Right ventricle myocardium superior (tissue), 1 donor: ENCODE results near the gene IQSEC2. TPM values are rescaled to one million over a fixed set of nuclear protein-coding genes. Genes with fewer than 3 reads are reported as not detected.

Experiments used
- ATAC-seq: fragments of 200-7000 bp; cut with Tn5 transposase; one replicate; pipeline ENCODE4 v1.9.1; 2020; ENCODE audit warnings: mild to moderate bottlenecking; ENCODE audit not compliant: poor library complexity
- DNase-seq: peaks from one replicate; pipeline ENCODE4 v3.0.0-alpha.2; 2020
- intact Hi-C: fragments of 100-400 bp; cut with DNase I; formaldehyde crosslinking; loops from one replicate; pipeline ENCODE4 v1.11.2; 2022
- total RNA-seq: library from RNA; stranded (reverse); fragmentation: NEBNext Ultra II Directional; extraction: Animal tissue kit (Norgen Biotek cat#: 25700); gene quantifications from one replicate; pipeline ENCODE4 v1.2.1, GENCODE V29; 2021
- donor health status: DM: no; HTN: yes; CAD: no; lungs with severe emphysema.

IQSEC2 gene
- total RNA-seq, 1 donor from 2014 or later: 10.5 TPM

DNA sequence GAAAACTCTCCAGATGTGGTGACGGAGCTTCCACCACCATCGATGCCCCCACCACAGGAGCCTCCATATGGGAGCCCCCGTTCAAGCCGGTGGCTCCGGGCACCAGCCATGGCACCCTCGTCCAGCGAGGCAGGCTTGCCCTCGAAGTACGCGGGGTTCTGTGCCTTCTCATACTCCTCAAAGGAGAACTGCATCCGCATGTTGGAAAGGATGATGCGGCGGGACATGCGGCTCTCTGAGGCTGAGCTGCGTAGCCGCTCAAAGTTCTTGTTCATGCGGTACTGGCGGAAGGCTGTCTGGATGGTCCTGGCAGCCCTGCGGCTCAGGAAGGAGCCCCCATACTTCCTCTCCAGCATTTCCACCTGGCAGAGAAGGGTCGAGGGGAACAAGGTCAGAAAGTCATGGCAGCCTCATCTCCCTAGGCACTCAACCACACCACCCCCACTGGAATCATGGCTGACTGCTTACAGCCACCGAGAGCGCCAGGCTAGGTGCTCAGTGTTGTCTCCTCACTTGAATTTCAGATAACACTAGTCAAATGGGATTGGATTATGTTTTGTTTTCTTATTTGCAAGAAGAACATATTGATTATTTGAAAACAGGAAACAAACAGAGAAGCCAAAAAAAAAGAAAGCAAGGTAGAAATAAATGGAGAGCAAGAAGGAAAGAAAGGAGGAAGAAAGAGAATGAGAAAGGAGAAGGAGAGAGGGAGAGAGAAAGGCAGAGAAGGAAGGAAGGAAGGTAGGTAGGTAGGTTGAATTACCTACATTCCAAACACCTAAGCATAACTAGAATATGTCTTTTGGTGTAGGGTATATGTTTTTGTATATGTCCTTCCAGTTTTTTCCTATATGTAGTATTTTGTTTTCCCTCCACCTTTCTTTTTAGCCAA lies 26.6 kb downstream of the IQSEC2 start:
- DNase-seq (no peak), ATAC-seq (no peak)
- intact Hi-C loops: no loop called here

DNA sequence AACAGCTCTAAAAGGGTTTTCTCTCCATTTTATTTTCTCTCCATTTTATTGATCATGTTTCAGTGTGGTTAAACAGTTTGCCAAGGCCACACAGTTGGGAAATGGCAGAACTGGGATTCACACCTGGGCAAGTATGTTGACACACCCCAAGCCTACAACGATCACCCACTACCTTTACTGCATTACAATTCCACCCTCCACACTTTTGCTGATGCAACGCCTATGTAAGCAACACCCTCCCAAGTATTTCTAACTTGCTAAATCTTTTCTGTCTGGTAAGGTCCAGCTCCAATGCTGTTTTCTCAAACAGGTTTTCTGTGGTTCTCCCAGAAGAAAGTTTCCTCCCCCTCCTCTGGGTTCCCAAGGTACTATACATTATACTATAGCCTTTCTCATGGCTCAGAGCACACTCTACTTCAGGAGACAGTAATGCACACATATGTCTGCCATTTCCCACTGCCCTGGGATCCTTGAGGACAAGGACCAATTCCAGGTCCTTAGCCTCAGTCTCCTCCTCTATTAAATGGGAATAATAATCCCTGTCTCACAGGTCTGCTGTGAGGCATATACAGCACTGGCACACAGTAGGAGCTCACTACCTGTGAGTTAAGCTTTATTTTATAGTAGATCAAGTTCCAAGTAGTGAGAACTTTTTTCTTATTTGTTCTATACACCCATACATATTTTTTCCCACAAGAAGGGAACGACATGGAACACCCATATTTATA lies 27.9 kb downstream of the IQSEC2 start:
- no peak for ATAC-seq
- intact Hi-C loops: no loop called here

DNA sequence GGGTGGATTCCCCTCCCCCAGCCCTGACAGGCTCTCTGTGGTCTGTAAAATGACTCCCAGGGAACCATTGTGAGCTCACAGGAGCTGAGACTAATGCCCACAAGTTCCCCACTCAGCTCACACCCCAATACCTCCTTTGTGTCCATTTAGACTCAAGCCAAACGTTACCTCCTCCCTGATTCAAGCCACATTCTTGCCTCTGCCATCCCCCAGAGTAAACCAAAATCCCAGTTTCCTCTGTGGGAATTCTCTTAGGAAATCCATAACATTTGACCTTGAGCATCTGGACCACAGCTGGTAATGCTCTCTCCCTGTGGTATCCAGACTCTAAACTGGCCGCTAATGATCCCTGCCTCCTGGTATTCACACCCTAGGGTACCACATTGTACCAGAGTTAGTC lies 30.1 kb downstream of the IQSEC2 start:
- ATAC-seq (no peak), DNase-seq (no peak)
- intact Hi-C loops: no loop called here

More for the DNA sequence above, 27.9 kb downstream of the IQSEC2 start:
- DNase-seq: no peak

DNA sequence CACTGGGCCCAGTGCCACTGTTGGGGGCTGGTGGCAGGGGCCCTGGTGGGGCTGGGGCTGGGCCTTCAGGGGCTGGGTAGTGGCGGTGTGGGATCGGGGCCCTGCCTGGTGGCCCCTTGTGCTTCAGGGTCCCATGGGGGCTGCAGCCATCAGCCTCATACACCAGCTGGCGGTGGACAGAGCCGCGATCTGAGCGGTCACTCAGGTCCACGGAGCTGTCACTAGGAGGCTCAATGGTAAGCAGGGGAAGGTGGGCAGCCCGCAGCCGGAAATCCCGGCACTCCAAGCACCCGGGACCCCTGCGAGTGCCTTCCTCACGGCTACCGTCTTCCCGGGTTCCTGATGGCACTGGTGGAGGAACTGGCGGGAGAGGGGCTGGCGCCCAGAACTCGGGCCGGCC lies 30.8 kb downstream of the IQSEC2 start:
- ATAC-seq: no peak
- intact Hi-C loops: no loop called here
- no peak for DNase-seq

DNA sequence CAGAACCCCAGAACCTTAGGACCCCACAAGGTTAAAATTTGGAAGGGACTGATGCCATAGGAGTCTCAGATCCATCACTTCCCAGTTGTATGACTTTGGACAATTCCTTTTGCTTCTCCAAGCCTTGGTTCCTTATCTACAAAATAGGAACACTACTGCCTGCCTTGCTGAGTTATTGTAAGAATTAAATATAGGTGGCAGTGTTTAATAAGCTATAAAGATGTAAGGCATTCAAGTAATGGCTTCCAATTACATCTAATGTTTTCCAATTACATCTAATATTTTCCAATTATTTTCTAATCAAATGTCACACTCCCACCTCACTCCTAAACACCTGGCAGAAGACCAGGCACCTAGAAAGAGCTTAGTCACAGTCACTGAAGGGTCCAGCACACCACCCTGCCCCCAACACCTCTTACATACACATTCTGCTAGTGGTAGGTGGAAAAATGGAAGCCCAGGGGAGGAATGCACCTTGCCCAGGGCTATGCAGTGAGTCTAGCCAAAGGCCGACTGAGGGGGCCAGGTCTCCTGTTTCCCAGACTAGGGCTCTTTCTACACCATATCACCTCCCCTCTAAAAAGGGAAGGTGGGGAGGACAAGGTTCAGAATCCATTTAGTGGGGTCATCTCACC lies 31.9 kb downstream of the IQSEC2 start:
- DNase-seq (no peak), ATAC-seq (no peak)
- intact Hi-C loops: no loop called here

DNA sequence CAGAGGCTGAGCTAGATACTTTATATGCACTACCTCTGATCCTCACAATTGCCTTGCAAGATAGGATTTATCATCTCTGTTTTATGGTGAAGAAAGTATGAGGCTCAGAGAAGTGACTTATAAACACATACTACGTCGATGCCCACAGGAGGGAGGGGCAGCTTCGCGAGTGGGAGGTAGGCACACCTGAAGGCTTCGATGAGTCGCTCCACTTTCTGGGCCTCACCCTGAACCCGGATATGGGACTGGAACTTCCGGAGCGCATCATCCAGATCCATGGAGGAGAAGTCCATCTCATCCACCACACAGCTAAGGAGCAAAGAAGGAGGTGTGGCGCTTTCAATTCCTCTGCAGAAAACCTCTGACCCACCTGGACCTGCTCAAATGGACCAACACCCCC lies 33.5 kb downstream of the IQSEC2 start:
- intact Hi-C loops: no loop called here
- ATAC-seq: no peak
- no peak for DNase-seq

DNA sequence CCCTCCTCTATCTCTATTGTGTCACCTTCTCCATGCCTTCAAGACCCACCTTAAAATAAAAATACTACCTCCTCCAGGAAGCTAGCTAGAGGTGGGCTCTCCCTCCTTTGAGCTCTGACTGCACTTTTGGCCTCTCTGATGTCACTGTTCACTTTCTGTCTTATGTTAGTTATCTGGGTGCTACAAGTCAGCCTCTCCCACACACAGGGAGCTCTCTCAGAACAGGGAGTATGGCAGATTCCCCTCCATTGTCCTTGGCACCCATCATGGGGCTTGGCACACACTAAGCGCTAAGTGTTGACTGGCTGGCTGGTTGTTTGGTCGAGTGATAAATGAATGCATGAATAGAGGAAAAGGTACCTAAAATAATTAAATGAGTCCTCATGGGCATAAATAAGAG lies 35.2 kb downstream of the IQSEC2 start:
- ATAC-seq (no peak), DNase-seq (no peak)
- intact Hi-C loops: no loop called here

DNA sequence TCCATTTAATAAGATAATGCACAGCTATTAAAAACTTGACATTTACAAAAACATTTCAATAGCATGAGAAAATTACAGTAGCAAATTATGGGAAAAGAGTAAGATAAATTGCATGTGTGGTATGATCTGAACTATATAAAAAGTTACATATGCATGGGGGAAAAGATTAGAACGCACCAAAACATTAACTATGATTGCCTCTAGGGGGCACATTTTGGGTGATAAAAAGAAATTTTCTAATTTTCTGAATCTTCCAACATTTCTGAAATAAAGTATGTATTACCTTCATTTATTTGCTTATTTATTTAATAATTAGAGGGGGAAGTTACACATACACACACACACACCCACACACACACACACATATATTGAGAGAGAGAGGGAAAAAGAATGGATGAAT lies 36.8 kb downstream of the IQSEC2 start:
- no peak for ATAC-seq
- intact Hi-C loops: no loop called here

DNA sequence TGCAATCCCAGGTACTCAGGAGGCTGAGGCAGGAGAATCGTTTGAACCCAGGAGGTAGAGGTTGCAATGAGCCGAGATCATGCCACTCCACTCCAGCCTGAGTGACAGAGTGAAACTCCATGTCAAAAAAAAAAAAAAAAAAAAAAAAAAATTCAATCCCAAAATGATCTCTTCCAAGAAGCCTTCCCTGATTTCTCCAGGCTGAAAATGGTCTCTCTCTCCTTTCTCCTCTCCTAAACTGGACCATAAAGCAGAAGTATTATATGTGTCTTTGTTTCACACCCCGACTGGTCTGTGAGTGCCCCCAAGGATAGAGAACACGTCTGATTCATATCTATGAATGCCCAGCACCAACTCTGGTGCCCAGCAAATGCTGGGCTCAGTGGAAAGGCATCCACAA lies 39.1 kb downstream of the IQSEC2 start:
- intact Hi-C loops: no loop called here
- DNase-seq (no peak), ATAC-seq (no peak)

More for the DNA sequence above, 36.8 kb downstream of the IQSEC2 start:
- no peak for DNase-seq

DNA sequence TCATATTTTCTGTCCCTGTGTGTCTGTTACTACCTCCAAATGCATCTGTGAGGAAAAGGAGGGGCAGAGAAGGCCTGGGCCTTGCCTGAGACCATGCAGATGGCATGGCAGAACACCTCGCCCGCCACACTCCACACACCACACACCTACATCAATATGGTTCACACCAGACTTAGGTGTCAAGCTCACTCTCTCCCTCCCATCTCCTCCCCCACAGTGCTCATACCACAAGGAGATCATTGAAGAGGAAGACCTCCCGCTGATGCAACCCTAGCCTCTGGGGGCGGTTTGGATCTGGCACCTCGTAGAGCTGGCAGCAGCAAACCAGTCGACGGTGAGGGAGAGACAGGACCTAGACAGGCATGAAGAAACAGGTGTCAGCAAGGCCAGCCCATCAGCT lies 39.8 kb downstream of the IQSEC2 start:
- ATAC-seq: no peak

DNA sequence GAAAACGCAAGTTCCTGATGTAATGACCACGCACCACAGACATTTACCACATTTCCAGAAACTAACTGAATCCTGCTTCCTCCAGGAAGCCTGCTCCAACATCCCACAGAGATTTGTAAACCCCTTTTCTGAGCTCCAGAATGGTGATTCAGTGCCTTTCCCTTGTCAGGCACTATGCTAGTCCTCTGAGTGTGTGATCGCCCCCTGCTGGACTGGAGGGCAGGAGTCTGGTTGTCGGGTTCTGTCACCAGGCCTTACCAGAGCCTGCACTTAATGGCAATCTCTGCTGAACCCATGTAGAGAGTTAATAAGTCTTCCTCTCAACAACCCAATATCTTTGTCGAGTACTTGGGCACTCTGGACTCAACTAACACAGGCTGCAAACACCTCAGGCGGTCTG lies 41.9 kb downstream of the IQSEC2 start:
- no peak for DNase-seq
- intact Hi-C loops: no loop called here
- no peak for ATAC-seq

More for the DNA sequence above, 39.8 kb downstream of the IQSEC2 start:
- intact Hi-C loops: no loop called here
- DNase-seq: no peak

DNA sequence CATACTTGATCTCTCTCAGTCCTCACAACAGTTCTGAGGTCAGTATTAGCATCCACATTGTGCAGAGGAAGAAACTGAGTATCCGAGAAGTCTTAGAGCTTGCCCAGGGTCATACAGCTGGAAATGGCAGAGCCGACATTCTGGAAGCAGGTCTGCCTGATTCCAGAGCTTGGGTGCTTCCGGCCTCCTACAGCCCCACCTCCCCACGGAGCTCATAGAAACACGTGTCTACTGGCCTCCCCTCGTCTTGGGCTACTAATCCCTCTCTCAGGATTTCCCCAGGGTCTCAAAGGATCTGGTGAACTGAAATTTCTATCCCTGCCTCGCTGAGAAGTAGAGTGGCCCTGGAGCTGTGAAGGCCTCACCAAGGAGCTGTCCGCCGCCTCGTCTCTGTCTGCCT lies 44.3 kb downstream of the IQSEC2 start:
- intact Hi-C loops: no loop called here
- no peak for ATAC-seq
- DNase-seq: no peak

DNA sequence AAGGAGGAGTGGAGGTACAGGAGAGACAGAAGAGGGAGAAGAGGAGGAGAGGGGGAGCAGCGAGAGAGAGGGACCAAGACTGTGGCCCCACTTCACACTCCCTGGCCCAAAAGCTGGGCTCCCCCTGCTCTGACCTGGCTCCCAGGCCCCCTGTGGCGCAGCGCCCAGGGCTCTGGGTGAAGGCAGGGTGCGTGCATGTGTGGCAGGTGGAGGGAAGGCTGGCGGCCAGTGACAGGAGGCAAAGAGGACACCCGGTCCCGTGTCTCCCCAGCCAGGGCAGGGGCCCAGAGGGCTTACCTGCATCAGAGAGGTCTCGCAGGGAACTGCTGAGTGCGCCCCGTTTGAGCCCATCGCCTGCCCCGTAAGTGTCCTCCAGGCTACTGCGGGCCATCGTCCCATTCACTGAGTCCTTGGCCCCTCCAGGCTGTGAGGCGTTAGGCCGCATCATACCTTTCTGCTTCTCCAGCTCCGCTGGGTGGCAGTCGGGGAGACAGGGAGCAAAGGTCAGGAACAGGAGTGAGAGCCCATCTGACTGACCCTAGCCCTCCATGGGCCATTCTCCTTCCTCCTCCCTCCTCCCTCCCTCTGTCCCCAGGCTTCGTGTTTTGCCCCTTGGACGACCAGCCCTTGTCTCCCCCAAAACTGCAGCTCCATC lies 45.2 kb downstream of the IQSEC2 start:
- no peak for DNase-seq
- ATAC-seq: no peak
- intact Hi-C loops: no loop called here

DNA sequence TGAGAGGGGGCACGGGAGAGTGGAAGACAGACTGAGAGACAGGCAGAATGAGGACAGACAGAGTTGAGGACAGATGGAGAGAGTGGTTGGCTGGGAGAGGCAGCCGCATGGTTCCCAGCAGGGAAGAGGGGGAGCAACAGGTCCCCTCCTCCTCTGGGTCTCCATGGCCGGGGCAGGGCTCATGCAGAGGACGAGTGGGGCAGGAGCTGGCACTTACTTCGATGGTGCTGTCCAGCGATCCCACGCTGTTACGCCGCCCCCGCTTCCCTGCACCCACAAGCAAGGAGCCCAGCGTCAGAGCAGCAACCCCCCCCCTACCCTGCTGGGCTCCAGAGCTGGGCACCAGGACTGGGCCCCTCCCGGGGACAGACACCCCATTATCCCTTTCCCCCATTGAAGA lies 45.8 kb downstream of the IQSEC2 start:
- no peak for ATAC-seq
- DNase-seq: no peak

DNA sequence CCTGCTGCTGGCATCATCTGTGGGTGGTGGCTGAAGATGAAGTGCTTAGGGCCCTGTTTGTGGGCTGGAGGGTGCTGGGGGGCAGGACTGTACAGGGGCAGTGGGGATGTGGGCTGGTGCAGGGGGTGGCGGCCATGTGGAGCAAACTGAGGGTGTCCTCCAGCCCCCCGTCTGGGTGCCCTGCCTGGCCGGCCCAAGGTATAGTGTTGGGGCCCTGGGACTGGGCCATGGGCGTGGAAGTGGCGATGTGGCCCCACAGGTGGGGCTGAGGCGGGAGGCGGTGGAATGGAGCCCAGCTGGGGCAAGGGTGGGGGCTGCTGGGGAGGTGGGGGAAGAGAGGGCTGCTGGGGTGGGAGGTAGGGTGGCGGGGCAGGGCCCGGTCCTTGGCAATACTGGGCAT lies 46.9 kb downstream of the IQSEC2 start:
- ATAC-seq (no peak), DNase-seq (no peak)
- intact Hi-C loops: no loop called here

More for the DNA sequence above, 45.8 kb downstream of the IQSEC2 start:
- intact Hi-C loops: no loop called here

DNA sequence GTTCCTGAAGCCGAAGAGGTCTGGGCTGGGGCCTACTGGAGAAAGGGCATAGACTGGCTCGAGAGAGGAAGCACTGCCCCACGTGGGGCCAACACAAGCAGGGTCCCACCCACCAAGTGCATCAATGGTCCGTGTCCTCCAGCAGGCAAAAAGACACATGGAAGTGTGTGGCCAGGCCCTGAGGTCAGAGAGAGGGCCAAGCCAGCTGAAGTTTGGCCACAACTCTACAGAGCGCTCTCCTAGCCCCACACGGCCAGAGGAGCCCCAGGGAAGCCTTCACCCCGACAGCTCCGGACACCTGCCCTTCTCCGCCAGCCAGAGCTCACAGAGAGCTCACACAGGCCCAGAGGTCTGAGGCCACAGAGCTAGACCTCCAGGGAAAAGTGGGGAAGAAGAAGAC lies 47.8 kb downstream of the IQSEC2 start:
- intact Hi-C loops: no loop called here

DNA sequence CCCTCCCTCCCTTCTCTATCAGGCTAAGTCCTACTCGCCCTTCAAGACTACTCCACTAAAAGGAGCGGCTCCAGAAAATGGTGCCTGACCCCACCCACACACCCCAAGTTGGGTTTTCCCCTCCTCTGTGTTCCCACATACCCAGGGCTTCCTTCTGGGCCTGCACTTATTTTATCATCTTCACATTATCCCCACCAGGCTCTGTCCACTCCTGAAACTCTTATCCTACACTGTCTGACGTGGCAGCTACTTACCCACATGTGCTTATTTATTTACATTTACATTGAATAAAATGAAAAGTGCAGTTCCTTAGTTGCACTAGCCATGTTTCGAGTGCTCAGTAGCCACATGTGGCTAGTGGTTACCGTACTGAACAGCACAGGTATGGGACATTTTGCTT lies 51.3 kb downstream of the IQSEC2 start:
- no peak for DNase-seq
- ATAC-seq: no peak
- intact Hi-C loops: no loop called here

More for the DNA sequence above, 47.8 kb downstream of the IQSEC2 start:
- no peak for DNase-seq
- no peak for ATAC-seq

DNA sequence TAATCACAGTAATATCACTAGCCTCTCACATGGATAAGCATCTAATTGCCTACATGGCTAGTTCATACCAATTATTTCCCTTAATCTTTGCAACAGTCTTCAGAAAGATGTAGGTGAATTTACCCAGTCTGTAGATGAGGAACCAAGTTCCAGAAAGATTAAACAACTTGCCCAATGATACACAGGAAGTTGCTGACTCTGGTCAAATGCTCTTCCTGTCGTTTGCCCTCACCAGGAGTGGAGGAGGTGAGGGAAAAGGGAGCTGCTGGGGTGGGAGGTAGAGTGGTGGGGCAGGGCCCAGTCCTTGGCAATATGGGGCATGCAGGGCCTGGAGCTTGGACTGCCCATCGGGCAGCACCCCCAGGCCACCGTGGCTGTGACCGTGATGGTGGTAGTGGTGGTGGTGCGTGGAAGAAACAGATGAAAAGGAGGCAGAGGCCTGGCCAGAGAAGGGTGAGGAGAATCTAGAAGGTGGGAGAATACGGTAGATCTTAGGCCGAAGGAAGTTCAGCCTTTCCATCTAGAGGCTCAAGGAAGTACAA lies 54.1 kb downstream of the IQSEC2 start:
- intact Hi-C loops: no loop called here
- no peak for DNase-seq

More for the DNA sequence above, 54.1 kb downstream of the IQSEC2 start:
- ATAC-seq: no peak
